ENCODE results near the gene GSTA1.
A peak's percentile ranks its signal among the peaks of the same experiment; 100 is the strongest.
"Not testable (repeated sequence)": the region's sequence is repeated elsewhere in the genome, so short reads cannot be mapped to it uniquely, and the experiment has no call there.

GSTA1 gene

GRCh38 chr6:52829046-52829817, 25.6 kb upstream of the GSTA1 start:
- H3K27ac ChIP-seq, result no peak overlapping the region
- TF ChIP-seq ZFX (IDR thresholded peaks at IDR 0.05; ENCODE audit: borderline replicate concordance) (no peak), CTCF (IDR thresholded peaks at IDR 0.05) (no peak)

GRCh38 chr6:52828621-52829020, 25.0 kb upstream of the GSTA1 start:
- not testable (repeated sequence) for H3K27ac ChIP-seq

- not testable (repeated sequence) for H3K27ac ChIP-seq
These were observed 23.6 kb upstream of the GSTA1 start for GRCh38 chr6:52827073-52827783.

GRCh38 chr6:52826513-52826912, 22.9 kb upstream of the GSTA1 start:
- H3K27ac ChIP-seq, result no peak overlapping the region
- TF ChIP-seq CTCF (IDR thresholded peaks at IDR 0.05) (no peak), ZFX (IDR thresholded peaks at IDR 0.05; ENCODE audit: borderline replicate concordance) (no peak)

GRCh38 chr6:52825900-52826459, 22.4 kb upstream of the GSTA1 start:
- H3K27ac ChIP-seq, result not testable (repeated sequence)

- not testable (repeated sequence) for H3K27ac ChIP-seq
These were observed 21.7 kb upstream of the GSTA1 start for GRCh38 chr6:52825270-52825793.

- H3K27ac ChIP-seq, result no peak overlapping the region
- no peak for TF ChIP-seq CTCF (IDR thresholded peaks at IDR 0.05)
- TF ChIP-seq ZFX (IDR thresholded peaks at IDR 0.05; ENCODE audit: borderline replicate concordance), result no peak
These were observed 18.2 kb upstream of the GSTA1 start for GRCh38 chr6:52821842-52822241.

- H3K27ac ChIP-seq, result no peak overlapping the region
- TF ChIP-seq CTCF (IDR thresholded peaks at IDR 0.05), result no peak
- TF ChIP-seq ZFX (IDR thresholded peaks at IDR 0.05; ENCODE audit: borderline replicate concordance), result no peak
These were observed 16.6 kb upstream of the GSTA1 start for GRCh38 chr6:52820198-52820597.

- peak; percentile 88 for TF ChIP-seq CTCF (IDR thresholded peaks at IDR 0.05)
- TF ChIP-seq ZFX (IDR thresholded peaks at IDR 0.05; ENCODE audit: borderline replicate concordance), result no peak
- H3K27ac ChIP-seq, result no peak overlapping the region
These were observed 11.8 kb upstream of the GSTA1 start for GRCh38 chr6:52815167-52816092.

- not testable (repeated sequence) for H3K27ac ChIP-seq
These were observed 10.9 kb upstream of the GSTA1 start for GRCh38 chr6:52814545-52814944.

- not testable (repeated sequence) for H3K27ac ChIP-seq
These were observed 6.2 kb upstream of the GSTA1 start for GRCh38 chr6:52809777-52810176.
